ENCODE results near the gene BSPRY.
A peak's percentile ranks its signal among the peaks of the same experiment; 100 is the strongest.
"Not testable (repeated sequence)": the region's sequence is repeated elsewhere in the genome, so short reads cannot be mapped to it uniquely, and the experiment has no call there.

The BSPRY gene

DNA sequence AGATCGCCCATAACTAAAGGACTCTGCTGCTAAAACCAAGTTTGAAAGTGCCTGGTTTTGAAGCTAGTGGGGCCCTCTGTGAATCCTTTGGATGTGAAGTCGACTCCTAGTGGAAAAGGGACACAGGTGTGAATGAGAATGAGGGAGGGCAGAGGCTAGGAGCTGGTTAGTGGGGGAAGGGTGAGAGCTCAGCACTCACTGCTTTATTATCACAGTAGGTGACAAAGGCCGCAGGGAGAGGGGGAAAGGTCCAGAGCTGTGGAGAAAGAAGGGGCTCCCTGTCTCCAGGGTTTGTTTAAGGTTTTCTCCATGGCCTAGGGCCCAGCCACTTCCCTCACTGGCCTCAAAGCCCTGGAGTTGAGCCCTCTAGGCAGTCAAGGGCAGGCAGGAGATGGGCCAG is 23.9 kb downstream of the BSPRY start:
- no peak for DNase-seq

DNA sequence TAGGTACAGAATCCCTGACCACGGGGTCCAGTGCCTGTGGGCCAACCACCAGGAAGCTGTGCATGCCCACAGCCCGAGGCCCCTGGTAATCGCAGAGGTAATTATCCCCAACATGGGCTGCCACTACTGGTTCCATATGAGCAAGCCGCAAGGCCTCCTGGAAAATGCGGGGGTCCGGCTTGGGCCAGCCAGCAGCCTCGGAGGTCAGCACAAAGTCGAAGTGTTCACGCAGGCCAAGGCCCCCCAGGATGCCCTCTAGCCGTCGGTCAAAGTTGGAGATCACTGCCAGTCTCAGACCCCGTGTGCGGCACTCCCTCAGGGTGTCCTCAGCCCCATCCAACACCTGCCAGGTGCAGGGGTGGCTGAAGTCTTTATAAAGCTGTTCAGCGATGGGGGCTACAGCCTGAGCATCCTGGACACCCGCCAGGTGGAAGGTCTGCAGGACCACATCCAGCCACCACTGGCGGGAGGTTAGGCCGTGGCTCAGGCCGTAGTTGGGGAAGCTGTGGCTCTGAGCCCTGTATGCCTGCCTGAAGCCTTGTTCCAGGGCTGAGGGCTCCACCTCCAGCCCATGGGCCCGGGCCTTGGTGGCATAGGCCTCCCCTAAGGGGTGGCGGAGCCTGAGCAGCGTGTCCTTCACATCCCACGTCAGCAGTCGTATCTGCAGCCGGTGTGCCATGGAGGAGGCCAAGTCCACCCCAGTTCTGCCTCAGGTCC is 24.5 kb downstream of the BSPRY start:
- DNase-seq, result no peak

DNA sequence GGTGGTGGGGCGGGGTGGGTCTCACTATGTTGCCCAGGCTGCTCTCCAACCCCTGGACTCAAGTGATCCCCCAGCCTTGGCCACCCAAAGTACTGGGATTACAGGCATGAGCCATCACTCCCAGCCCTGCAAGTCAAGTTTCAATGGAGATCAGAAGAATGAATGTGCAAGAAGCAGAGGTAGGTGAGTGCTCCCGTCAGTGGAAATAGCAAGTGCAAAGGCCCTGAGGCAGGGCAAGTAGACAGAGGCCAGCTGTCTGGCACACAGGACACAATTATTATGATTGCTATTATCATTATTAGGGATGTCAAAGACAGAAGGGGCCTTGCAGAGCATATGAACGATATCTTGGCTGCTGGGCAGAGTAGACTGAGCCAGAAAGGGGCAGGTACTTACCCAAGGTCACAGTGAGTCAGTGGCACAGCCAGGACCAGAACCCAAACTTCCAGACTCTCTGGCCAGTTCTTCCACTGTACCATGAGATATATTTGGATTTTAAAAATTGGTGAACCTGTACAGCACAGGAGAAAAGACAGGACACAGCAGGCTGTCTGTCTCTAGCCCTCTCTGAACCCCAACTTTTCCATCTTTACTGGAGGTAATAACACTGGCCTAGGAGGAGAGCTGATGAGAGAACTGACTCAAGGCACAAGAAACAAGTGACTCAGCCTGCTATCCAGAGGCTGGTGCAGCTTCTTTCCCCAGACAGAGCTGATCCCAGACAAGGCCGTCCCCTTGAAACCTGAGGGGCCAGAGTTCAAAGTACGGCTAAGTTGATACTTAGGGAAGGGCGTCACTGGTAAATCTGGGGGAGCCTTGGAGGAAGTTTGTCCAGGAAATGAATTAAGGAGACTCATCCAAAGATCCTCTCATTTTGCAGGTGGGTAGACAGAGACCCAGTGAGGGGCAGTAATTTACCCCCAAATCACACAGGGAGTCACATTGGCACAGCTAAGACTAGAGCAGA is 26.0 kb downstream of the BSPRY start:
- no peak for DNase-seq

DNA sequence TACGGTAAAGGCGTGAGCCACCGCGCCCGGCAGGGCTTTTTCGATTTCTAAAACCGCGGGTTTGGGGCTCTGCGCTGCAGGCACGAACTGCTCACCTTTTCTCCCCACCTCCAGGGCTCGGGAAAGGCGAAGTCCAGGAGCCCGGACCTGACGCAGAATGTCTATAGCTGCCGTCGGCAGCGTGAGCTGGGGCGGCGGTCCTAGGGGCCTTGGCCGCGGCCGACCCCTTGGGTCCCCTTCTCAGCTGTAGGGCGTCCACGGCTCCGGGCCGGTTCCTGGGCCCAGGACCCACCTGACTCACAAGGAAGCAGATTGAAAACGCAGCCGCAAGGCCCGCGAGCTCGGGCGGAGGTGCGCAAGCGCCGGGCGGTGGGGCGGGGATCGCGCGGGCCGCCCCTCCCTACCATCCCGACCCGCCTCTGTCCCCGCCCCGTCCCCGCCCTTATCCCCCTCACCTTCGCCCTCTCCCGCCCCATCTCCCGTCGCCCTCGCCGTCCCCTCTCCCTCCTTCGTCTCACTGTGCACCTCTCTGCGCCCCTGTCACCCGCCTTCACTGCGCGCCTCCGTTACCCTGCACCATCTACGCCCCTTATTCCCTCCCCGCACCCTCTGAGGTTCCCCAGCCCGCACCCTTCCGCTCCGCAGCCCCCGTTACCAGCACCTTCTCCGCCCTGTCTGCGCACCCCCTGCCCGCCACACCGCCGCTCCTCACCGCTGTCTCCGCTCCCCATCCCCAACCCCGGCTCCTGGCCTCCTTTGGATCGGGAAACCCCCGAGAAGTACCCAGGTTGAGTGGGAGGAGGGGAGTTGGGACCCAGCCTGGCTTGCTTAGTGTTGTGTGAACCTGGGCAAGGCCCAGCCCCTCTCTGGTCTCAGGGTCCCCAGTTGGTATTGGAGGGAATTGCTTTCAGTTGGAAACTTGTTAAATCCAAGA is 27.6 kb downstream of the BSPRY start, which contains the start of gene HDHD3:
Gene HDHD3 (minus strand): TSS at position 353 of the 934 bp plus-strand sequence. CDS start 2,632 bp downstream, outside the sequence.
- peak; percentile 57 for DNase-seq

GRCh38 chr9:113379094-113379828 is 29.9 kb downstream of the BSPRY start:
- DNase-seq, result not testable (repeated sequence)

DNA sequence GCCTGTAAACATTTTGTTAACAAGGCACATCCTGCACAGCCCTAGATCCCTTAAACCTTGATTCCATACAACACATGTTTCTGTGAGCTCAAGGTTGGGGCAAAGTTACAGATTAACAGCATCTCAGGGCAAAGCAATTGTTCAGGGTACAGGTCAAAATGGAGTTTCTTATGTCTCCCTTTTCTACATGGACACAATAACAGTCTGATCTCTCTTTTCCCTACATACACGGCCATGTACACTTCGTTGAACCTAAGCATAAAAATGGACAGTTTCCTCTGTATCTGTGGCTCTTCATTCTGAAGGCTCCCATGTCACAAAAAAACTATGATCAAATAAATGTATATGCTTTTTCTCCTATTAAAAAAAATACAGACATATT is 30.5 kb downstream of the BSPRY start:
- DNase-seq, result not testable (repeated sequence)

DNA sequence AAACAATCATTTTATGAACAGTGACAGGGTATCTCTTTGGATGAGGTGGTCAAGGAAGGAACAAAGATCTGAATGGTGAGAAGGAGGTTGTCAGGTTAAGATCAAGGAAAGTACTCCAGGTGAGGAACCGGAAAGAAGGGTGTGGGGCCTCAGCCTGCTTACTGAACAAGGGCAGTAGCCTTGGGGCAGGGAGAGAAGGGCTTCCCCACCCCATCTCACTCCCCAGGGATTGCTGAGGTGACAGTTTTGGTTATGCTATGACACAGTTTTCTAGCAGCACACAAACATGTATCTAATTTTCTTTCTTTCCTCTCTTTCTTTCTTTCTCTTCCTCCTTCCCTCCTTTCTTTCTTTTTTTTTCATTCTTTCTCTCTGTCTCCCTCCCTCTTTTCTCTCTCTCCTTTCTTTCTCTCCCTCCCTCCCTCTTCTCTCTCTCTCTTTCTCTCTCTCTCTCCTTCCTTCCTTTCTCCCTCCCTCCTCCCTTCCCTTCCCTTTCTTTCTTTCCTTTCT is 31.6 kb downstream of the BSPRY start:
- no peak for DNase-seq

DNA sequence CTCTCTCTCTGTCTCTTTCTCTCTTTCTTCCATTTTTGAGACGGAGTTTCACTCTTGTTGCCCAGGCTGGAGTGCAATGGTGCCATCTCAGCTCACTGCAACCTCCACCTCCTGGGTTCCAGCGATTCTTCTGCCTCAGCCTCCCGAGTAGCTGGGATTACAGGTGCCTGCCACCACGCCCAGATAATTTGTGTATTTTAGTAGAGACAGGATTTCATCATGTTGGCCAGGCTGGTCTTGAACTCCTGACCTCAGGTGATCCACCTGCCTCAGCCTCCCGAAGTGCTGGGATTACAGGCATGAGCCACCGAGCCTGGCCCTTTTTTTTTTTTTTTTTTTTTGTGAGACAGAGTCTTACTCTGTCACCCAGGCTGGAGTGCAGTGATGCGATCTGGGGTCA is 32.1 kb downstream of the BSPRY start:
- DNase-seq, result not testable (repeated sequence)

GRCh38 chr9:113381909-113382411 is 32.6 kb downstream of the BSPRY start:
- DNase-seq, result no peak

DNA sequence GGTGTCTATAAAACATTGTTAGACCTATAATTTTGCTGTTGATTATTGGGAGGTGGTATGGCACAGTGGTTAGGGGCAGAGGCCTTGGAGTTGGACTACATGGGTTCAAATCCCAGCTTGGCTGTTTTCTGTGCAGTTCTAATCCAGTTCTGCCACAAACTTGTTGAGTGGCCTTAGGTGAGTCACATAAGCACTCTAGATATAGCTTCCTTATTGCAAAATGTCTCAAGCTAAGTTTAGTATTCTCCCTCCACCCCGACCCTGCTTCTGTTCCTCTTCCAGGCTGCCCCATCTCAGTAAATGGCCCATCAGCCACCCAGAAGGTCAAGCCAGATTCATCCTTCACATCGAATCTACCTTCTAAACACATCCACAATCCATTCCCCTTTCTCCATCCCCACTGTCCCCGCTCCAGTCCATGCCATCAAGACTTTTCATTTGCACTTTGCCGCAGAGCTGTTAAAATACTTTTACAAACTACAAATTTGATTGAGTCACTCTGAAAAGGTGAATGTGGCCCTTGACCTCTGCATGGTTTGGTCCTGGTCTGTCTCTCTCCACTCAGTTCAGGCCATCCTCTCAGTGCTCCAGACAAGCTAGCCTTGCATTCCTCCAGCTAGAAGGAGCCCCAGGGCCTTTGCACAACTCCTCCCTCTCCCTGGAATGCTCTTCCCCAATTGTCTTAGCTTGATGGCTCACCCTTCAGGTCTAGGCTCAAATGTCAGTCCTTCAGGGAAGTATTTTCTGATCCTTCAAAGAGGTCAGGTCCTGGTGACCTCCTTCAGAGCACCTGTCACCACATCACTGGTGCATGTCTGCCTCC is 37.4 kb downstream of the BSPRY start:
- no peak for DNase-seq

DNA sequence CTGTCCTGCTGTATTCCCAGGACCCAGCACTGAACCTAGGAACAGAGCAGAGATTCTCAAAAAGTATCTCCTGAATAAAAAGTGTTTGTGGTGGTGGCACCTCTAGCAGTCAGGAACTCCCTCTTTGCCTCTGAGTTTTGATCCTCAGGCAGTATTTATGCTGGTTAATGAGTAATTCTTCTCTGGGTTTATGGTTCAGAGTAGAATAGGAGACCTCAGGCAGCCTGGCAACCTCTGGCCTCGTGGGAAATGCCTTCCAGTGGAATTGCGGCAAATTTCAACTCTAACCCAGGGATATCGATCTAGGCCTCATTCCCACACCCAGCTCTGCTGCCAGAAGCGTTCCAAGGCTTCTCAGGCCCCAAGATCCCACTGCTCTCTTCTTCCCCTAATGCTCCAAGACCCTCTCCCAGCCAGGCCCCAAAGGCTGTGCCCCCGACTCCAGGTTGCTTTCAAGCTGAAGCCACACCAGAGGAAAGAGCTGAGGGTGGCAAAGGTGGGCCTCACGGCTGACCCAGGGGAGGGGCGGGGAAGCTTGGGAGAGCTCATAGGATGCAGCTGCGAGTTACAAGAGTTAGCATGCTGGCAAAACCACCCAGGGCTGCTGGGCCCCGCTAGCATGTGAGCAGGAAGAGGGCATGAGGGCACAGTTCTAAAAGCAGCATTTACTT is 38.4 kb downstream of the BSPRY start:
- no peak for DNase-seq

DNA sequence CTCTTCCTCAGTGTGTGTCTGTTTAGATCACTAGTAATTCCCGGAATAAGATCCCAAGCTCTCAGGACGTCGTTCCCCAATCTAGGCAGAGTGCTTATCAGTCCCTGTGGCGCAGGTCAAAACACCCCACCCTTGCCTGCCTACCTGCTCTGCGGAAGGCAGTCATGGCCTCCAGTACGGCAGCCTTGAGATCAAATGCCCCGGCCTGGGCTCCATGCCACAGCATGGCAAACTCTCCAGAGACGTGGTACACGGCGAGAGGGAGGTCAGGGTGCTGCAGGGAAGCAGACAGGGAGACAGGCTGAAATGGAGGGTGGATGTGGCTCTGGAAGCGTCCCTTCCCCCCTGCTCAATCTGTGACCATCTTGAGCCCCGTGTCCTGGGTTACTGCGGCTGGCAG is 39.5 kb downstream of the BSPRY start:
- no peak for DNase-seq

GRCh38 chr9:113389451-113389850 is 40.1 kb downstream of the BSPRY start:
- no peak for DNase-seq

DNA sequence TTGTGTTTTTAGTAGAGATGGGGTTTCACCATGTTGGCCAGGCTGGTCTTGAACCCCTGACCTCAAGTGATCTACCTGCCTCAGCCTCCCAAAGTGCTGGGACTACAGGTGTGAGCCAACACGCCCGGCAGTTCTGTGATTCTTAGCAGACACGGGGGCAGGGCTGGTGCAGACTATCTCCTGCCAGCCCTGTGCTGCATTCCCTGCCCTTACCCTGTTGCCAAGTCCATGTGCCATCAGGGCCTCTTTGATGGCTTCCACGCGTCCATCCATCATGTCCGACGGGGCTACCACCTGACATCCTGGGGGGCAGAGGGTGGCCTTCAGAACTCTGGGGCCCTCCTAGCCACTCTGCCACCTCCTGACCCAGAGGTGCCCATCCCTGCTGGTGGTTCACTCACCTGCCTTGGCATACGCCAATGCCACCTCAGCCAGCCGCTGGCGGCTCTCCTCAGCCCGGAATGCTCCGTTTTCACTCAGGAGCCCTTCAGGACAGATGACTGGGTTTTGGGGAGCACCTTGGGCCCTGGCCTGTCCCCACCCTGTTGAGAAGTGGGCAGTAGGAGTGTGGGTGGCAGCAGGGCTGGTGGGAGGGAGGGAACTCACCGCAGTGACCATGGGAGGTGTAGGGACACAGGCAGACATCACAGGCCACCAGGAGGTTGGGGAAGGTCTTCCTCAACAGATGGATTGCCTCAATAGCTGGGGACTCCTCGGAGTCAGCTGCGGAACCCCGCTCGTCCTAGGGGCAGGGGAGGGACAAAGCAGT is 41.0 kb downstream of the BSPRY start:
- no peak for DNase-seq

- DNase-seq, result no peak
These were observed 42.6 kb downstream of the BSPRY start for GRCh38 chr9:113391917-113392316.

- no peak for DNase-seq
These were observed 43.9 kb downstream of the BSPRY start for GRCh38 chr9:113393281-113393680.

DNA sequence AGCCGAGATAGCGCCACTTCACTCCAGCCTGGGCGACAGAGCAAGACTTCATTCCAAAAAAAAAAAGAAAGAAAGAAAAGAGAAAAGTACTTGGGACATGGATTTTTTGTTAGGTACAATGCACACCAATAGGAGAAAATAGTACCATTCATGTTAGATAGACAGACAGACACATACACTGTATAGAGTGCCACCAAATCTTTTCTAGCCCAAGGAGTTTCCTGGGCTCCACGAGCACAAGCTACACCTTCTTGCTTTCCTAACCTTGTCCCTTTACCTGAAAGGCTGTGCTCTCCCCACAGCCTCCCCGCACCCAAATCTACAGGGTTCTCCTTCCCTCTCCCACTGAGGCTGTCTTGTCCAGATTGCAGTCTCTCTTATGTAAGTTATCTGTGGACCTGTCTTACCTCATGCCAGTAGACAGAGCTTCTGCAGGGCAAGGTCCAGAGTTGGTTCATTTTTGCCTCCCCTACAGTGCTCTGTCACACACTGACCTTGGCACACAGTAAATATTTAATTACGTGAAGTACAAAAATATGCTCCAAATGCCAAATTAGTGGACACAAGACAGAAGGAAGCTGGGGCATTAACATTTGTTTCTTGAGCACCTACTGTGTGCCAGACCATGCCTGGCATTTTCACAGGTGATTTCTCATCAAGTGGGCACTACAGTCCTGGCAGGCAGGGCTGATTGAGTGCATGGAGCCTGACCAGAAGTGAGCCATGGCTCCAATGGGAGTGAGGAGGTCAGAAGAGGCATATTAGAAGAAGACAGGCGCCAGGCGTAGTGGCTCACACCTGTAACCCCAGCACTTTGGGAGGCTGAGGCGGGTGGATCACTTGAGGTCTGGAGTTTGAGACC is 45.9 kb downstream of the BSPRY start:
- no peak for DNase-seq

DNA sequence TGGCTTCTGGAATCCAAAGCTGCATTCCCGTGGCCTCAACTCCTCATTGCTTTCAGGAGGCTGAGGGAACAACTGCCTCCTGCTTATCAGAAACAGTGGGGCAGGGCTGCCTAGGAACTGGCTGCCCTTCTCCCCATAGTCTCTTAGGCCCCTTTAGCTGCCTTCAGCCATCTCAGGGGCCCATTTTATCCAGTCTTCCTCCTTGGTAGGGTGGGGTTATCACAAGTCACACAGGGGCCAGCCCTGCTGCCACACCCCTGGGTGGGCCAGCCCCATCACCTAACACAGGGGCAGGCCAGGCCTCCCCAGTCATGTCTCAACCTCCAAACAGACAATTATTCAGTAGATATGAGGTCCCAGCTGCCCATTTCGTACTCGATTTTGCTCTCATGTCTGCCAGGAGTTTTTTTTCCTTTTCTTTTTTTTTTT is 47.9 kb downstream of the BSPRY start:
- DNase-seq, result no peak

All from cortex of kidney (tissue), 1 donor.